HL-60 (cell line): ENCODE data around the gene CLN6.

ENCODE experiments used
- GABPA ChIP-seq: IDR thresholded peaks from 2 replicates; pipeline ENCODE4 v1.6.1; 2012; ENCODE audit warnings: low read depth
- POLR2AphosphoS5 ChIP-seq: IDR thresholded peaks from 2 replicates; pipeline ENCODE4 v1.6.1; 2012; ENCODE audit warnings: low read depth
- TF ChIP-seq, protein P1 (sequence below): IDR thresholded peaks from one replicate; pipeline ENCODE4 v1.5.1; 2011; ENCODE audit warnings: low read length, control low read depth, inconsistent platforms; ENCODE audit not compliant: insufficient read depth
- TF ChIP-seq, protein P2 (sequence below): IDR thresholded peaks from 2 replicates; pipeline ENCODE4 v1.6.1; 2012; ENCODE audit warnings: low read depth; ENCODE audit not compliant: insufficient replicate concordance

DNA sequence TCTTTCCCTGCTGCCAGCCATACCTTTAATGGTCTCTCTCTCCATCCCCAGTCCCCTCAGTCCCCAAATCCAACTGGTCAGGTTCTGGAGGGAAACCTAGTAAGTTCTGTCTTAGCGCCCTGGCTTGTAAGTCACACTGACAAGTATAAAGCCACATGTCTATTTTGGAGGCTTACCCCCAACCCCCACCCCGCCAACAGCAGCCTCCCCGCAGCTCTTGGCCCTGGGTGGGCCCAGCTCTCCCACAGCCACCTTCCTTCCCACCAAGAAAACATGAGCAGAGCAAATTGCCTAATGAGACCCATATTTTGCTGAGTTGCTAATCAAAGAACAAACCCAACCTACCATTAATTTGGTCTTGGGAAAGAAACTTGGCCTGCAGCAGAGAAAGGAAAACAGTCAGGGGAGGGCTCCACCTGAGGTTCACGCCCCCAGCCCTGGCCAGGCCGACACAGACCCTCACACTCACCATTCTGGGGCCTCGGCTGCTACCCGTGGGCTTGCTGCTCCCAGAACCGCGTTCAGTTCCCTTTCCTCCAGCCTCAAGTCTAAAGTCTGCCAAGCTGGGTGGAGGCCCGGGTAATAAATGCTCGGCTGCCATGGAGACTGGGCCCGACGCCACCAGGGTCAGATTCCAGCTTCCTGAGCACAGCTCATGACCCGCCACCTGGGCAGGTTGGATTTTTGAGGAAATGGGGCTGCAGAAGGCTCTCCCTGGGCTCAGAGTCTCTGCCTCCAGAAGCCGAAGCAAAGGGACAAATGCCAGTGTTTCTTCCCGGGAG lies 24.6 kb downstream of the CLN6 start, which contains the start of gene CALML4:
- TF ChIP-seq POLR2AphosphoS5 = no peak
- TF ChIP-seq, protein P1, sequence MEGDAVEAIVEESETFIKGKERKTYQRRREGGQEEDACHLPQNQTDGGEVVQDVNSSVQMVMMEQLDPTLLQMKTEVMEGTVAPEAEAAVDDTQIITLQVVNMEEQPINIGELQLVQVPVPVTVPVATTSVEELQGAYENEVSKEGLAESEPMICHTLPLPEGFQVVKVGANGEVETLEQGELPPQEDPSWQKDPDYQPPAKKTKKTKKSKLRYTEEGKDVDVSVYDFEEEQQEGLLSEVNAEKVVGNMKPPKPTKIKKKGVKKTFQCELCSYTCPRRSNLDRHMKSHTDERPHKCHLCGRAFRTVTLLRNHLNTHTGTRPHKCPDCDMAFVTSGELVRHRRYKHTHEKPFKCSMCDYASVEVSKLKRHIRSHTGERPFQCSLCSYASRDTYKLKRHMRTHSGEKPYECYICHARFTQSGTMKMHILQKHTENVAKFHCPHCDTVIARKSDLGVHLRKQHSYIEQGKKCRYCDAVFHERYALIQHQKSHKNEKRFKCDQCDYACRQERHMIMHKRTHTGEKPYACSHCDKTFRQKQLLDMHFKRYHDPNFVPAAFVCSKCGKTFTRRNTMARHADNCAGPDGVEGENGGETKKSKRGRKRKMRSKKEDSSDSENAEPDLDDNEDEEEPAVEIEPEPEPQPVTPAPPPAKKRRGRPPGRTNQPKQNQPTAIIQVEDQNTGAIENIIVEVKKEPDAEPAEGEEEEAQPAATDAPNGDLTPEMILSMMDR = no peak
- no peak for TF ChIP-seq GABPA
- TF ChIP-seq, protein P2, sequence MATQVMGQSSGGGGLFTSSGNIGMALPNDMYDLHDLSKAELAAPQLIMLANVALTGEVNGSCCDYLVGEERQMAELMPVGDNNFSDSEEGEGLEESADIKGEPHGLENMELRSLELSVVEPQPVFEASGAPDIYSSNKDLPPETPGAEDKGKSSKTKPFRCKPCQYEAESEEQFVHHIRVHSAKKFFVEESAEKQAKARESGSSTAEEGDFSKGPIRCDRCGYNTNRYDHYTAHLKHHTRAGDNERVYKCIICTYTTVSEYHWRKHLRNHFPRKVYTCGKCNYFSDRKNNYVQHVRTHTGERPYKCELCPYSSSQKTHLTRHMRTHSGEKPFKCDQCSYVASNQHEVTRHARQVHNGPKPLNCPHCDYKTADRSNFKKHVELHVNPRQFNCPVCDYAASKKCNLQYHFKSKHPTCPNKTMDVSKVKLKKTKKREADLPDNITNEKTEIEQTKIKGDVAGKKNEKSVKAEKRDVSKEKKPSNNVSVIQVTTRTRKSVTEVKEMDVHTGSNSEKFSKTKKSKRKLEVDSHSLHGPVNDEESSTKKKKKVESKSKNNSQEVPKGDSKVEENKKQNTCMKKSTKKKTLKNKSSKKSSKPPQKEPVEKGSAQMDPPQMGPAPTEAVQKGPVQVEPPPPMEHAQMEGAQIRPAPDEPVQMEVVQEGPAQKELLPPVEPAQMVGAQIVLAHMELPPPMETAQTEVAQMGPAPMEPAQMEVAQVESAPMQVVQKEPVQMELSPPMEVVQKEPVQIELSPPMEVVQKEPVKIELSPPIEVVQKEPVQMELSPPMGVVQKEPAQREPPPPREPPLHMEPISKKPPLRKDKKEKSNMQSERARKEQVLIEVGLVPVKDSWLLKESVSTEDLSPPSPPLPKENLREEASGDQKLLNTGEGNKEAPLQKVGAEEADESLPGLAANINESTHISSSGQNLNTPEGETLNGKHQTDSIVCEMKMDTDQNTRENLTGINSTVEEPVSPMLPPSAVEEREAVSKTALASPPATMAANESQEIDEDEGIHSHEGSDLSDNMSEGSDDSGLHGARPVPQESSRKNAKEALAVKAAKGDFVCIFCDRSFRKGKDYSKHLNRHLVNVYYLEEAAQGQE = no peak
